Esophagus muscularis mucosa (tissue), 4 donors: ENCODE data around the gene TMEM45A.

Experiments used
- CTCF ChIP-seq, 3 experiments: fragments of 200-600 bp in 2 of 3; fragments of 450-650 bp in 1 of 3; sonication (generic) in 2 of 3; IDR thresholded peaks; one replicate each; pipeline ENCODE4 v1.5.1; 2017 to 2019; ENCODE audit warnings: antibody characterized with exemption in 3 of 3, mild to moderate bottlenecking in 2 of 3, moderate library complexity in 1 of 3
- EP300 ChIP-seq: sonication (generic); formaldehyde crosslinking; IDR thresholded peaks from one replicate; pipeline ENCODE4 v1.6.1; 2017; ENCODE audit warnings: antibody characterized with exemption
- POLR2A ChIP-seq: fragments of 450-650 bp; IDR thresholded peaks from one replicate; pipeline ENCODE4 v1.6.1; 2017; ENCODE audit warnings: antibody characterized with exemption, moderate library complexity, mild to moderate bottlenecking, low read depth
- POLR2AphosphoS5 ChIP-seq, 2 donors: sonication (generic); formaldehyde crosslinking; IDR thresholded peaks; one replicate each; pipeline ENCODE4 v1.6.1; 2017; ENCODE audit warnings: antibody characterized with exemption in 2 of 2

- TF ChIP-seq CTCF (IDR thresholded peaks at IDR 0.05) (peak; percentile 58 to 68 (median 66)), POLR2A (no peak), POLR2AphosphoS5 (IDR thresholded peaks at IDR 0.05) (no peak), EP300 (no peak)
Measured at GRCh38 chr3:100463002-100463401, 29.4 kb upstream of the TMEM45A start.
